Caco-2 (cell line): ENCODE data around the gene HSF5. TPM values are rescaled to one million over a fixed set of nuclear protein-coding genes. Genes with fewer than 3 reads are reported as not detected.

Experiments
- BruUV-seq: library from RNA; stranded (reverse); fragments of 400-500 nt; replicated peaks from 2 replicates; lab custom pipeline; 2021; lab: Mats Ljungman, UMichigan
- CTCF ChIA-PET: fragments of 300-600 bp; sonication (Branson Sonifier 250); formaldehyde crosslinking; loops from one replicate; lab custom pipeline; 2022; ENCODE audit warnings: antibody characterized with exemption; lab: Charles Lee
- POLR2A ChIA-PET: fragments of 300-600 bp; sonication (Branson Sonifier 250); formaldehyde crosslinking; loops from one replicate; lab custom pipeline; 2022; ENCODE audit warnings: antibody characterized with exemption; lab: Charles Lee
- DNase-seq, 2 experiments: peaks; one replicate each; pipeline versions ENCODE4 v3.0.0 to v3.0.0-alpha.2; 2020 to 2022
- H3K27me3 ChIP-seq: replicated peaks from 2 replicates; pipeline ENCODE4 v1.6.0; 2011; ENCODE audit warnings: low read length; ENCODE audit not compliant: control insufficient read depth, insufficient read depth
- H3K36me3 ChIP-seq: 2 replicates; pipeline ENCODE4 v1.5.1; 2011; ENCODE audit warnings: low read length; ENCODE audit not compliant: control insufficient read depth, insufficient read depth
- H3K4me1 ChIP-seq: fragments of 250-450 bp; sonication (Bioruptor Pico); 2 replicates; pipeline ENCODE4 v1.5.1; 2020; ENCODE audit warnings: mild to moderate bottlenecking
- H3K4me3 ChIP-seq: 2 replicates; pipeline ENCODE4 v1.5.1; 2011; ENCODE audit warnings: low read depth, mild to moderate bottlenecking, control low read depth, low read length
- H3K9me3 ChIP-seq: fragments of 250-450 bp; sonication (Bioruptor Pico); 2 replicates; pipeline ENCODE4 v1.5.1; 2020; ENCODE audit warnings: mild to moderate bottlenecking, moderate library complexity
- H3K27ac Mint-ChIP-seq: one replicate; pipeline ENCODE4 v1.8.0; 2022; ENCODE audit warnings: mixed read lengths; ENCODE audit not compliant: unreplicated experiment
- H3K27me3 Mint-ChIP-seq: one replicate; pipeline ENCODE4 v1.8.0; 2022; ENCODE audit warnings: mixed read lengths; ENCODE audit not compliant: insufficient read depth, unreplicated experiment
- H3K36me3 Mint-ChIP-seq: one replicate; pipeline ENCODE4 v1.8.0; 2022; ENCODE audit warnings: mild to moderate bottlenecking, mixed read lengths; ENCODE audit not compliant: insufficient read depth, unreplicated experiment
- H3K4me1 Mint-ChIP-seq: one replicate; pipeline ENCODE4 v1.8.0; 2022; ENCODE audit warnings: low read depth, mixed read lengths; ENCODE audit not compliant: unreplicated experiment
- H3K4me3 Mint-ChIP-seq: one replicate; pipeline ENCODE4 v1.8.0; 2022; ENCODE audit warnings: mild to moderate bottlenecking, moderate library complexity, mixed read lengths; ENCODE audit not compliant: unreplicated experiment
- H3K9me3 Mint-ChIP-seq: one replicate; pipeline ENCODE4 v1.8.0; 2022; ENCODE audit warnings: mixed read lengths; ENCODE audit not compliant: unreplicated experiment
- CTCF ChIP-seq, 2 experiments: fragments of 200-600 bp in 1 of 2; IDR thresholded peaks; 1 replicate in 1 of 2; 2 replicates in 1 of 2; pipeline versions ENCODE4 v1.5.1 to v1.8.0; 2011 to 2022; ENCODE audit warnings: antibody characterized with exemption in 1 of 2, control low read depth in 1 of 2, inconsistent platforms in 1 of 2, low read depth in 1 of 2, low read length in 1 of 2, mild to moderate bottlenecking in 1 of 2, moderate library complexity in 1 of 2; ENCODE audit not compliant: insufficient read depth in 1 of 2, severe bottlenecking in 1 of 2, unreplicated experiment in 1 of 2
- intact Hi-C: fragments of 100-400 bp; cut with micrococcal nuclease; formaldehyde crosslinking; loops from one replicate; pipeline ENCODE4 v1.10.0; 2022; ENCODE audit not compliant: unreplicated experiment
- total RNA-seq: library from RNA; stranded (reverse); gene quantifications from 2 replicates; pipeline ENCODE4 v1.2.3, GENCODE V29; 2022

HSF5 gene
- total RNA-seq, 1 experiment from 2014 or later, result 0.98 TPM

GRCh38 chr17:58501451-58501850 lies 13.2 kb upstream of the HSF5 start:
- ChIA-PET POLR2A (no interaction called here), CTCF (no interaction called here)
- peaks cover 5% of the 10 kb centered on the region for H3K36me3 ChIP-seq
- no peak overlapping the region for H3K4me3 ChIP-seq
- Mint-ChIP-seq H3K4me3 (no peak overlapping the region), H3K36me3 (peaks cover 72% of the 10 kb centered on the region), H3K9me3 (no peaks in the 10 kb centered on the region), H3K4me1 (peaks cover 19% of the 10 kb centered on the region), H3K27me3 (no peaks in the 10 kb centered on the region), H3K27ac (no peak overlapping the region)
- H3K4me1 ChIP-seq, result peaks cover 15% of the 10 kb centered on the region
- no peaks in the 10 kb centered on the region for H3K27me3 ChIP-seq
- no peak for DNase-seq
- no peak for TF ChIP-seq CTCF (IDR thresholded peaks at IDR 0.05; ENCODE audit: insufficient read depth in 1 of 2, low read depth in 1 of 2, low read length in 1 of 2, severe bottlenecking in 1 of 2, unreplicated experiment in 1 of 2)
- H3K9me3 ChIP-seq, result no peaks in the 10 kb centered on the region
- intact Hi-C loops, result no loop called here
- no TSS peak for BruUV-seq

GRCh38 chr17:58498177-58498828 lies 10.1 kb upstream of the HSF5 start:
- Histone ChIP-seq H3K36me3 (peaks cover 12% of the 10 kb centered on the region), H3K27me3 (no peaks in the 10 kb centered on the region), H3K9me3 (no peaks in the 10 kb centered on the region), H3K4me1 (peaks cover 21% of the 10 kb centered on the region), H3K4me3 (no peak overlapping the region)
- no peak for TF ChIP-seq CTCF (IDR thresholded peaks at IDR 0.05; ENCODE audit: insufficient read depth in 1 of 2, low read depth in 1 of 2, low read length in 1 of 2, severe bottlenecking in 1 of 2, unreplicated experiment in 1 of 2)
- peaks cover 82% of the 10 kb centered on the region for H3K36me3 Mint-ChIP-seq
- DNase-seq, result no peak
- ChIA-PET POLR2A (interaction anchor here (0.6 to 0.7 kb wide), 3 partner anchors 17 to 205 kb away, joined by 3 to 8 read pairs (median 6); partner anchors contain the start of gene MTMR4), CTCF (interaction anchor here (0.6 kb wide), 1 partner anchor 415 kb away, joined by 3 read pairs; no protein-coding TSS in a partner anchor)
- no peaks in the 10 kb centered on the region for H3K27me3 Mint-ChIP-seq
- no TSS peak for BruUV-seq
- H3K9me3 Mint-ChIP-seq, result no peaks in the 10 kb centered on the region
- intact Hi-C loops, result no loop called here
- peaks cover 24% of the 10 kb centered on the region for H3K4me1 Mint-ChIP-seq
- peak overlapping the region; percentile 14 for H3K27ac Mint-ChIP-seq
- H3K4me3 Mint-ChIP-seq, result peak overlapping the region; percentile 4

DNA sequence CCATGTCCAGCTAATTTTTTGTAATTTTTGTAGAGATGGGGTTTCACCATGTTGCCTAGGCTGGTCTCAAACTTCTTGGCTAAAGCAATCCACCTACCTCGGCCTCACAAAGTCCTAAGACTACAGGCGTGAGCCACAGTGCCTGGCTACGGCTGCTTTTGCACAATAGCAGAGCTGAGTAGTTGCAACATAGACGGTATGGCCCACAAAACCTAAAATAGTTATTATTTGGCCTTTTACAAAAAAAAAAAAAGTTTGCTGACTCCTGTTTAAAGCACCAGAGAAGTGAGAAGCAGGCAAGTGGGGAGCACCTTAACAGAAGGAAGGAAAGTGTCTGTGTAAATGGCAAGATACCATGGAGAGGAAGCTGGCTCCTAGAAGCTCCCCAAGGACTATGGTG lies 5.3 kb upstream of the HSF5 start:
- H3K4me1 Mint-ChIP-seq, result peaks cover 39% of the 10 kb centered on the region
- no peaks in the 10 kb centered on the region for H3K9me3 ChIP-seq
- BruUV-seq, result no TSS peak
- intact Hi-C loops, result no loop called here
- no peak for DNase-seq
- H3K9me3 Mint-ChIP-seq, result no peaks in the 10 kb centered on the region
- peaks cover 49% of the 10 kb centered on the region for H3K4me1 ChIP-seq
- H3K27ac Mint-ChIP-seq, result peak overlapping the region; percentile 66
- ChIA-PET POLR2A (interaction anchor here (1.6 kb wide), 1 partner anchor 138 kb away, joined by 7 read pairs; no protein-coding TSS in a partner anchor), CTCF (interaction anchor here (0.6 to 0.8 kb wide), 2 partner anchors 21 to 22 kb away, joined by 3 read pairs; partner anchors contain the start of gene MTMR4)
- H3K4me3 ChIP-seq, result no peak overlapping the region
- TF ChIP-seq CTCF (IDR thresholded peaks at IDR 0.05; ENCODE audit: insufficient read depth in 1 of 2, low read depth in 1 of 2, low read length in 1 of 2, severe bottlenecking in 1 of 2, unreplicated experiment in 1 of 2), result no peak
- peaks cover 15% of the 10 kb centered on the region for H3K36me3 ChIP-seq
- peaks cover 99% of the 10 kb centered on the region for H3K36me3 Mint-ChIP-seq
- no peak overlapping the region for H3K4me3 Mint-ChIP-seq
- no peaks in the 10 kb centered on the region for H3K27me3 ChIP-seq
- no peaks in the 10 kb centered on the region for H3K27me3 Mint-ChIP-seq
